IMR-90 (cell line): ENCODE results near the gene PFKL. TPM values are rescaled to one million over a fixed set of nuclear protein-coding genes. Genes with fewer than 3 reads are reported as not detected.

Experiments used
- ATAC-seq: fragments of 200-7000 bp; cut with Tn5 transposase; 2 replicates; pipeline ENCODE4 v1.9.1; 2020; ENCODE audit warnings: low read depth, mild to moderate bottlenecking, moderate library complexity
- BruUV-seq: library from RNA; stranded (reverse); fragments of 400-500 nt; replicated peaks from 2 replicates; lab custom pipeline; 2021; lab: Mats Ljungman, UMichigan
- CTCF ChIA-PET: fragments of 300-600 bp; formaldehyde crosslinking; extraction: SDS; loops from one replicate; lab custom pipeline; 2021; ENCODE audit warnings: antibody characterized with exemption; lab: Yijun Ruan, JAX
- POLR2A ChIA-PET: fragments of 300-600 bp; sonication (Branson Sonifier 250); formaldehyde crosslinking; loops from one replicate; lab custom pipeline; 2022; ENCODE audit warnings: antibody characterized with exemption; ENCODE audit not compliant: unreplicated experiment; lab: Charles Lee
- DNase-seq: peaks from one replicate; pipeline ENCODE4 v3.0.0; 2013
- H2AFZ ChIP-seq: replicated peaks from 2 replicates; pipeline ENCODE3; 2013; ENCODE audit warnings: low read length, mild to moderate bottlenecking; ENCODE audit not compliant: poor library complexity
- H2AK5ac ChIP-seq: 2 replicates; pipeline ENCODE4 v1.6.1; 2013; ENCODE audit warnings: low read depth, low read length, inconsistent platforms
- H2AK9ac ChIP-seq: replicated peaks from 2 replicates; pipeline ENCODE3; 2013; ENCODE audit warnings: mild to moderate bottlenecking, low read depth, low read length, moderate library complexity; ENCODE audit not compliant: poor library complexity
- H2BK120ac ChIP-seq: 2 replicates; pipeline ENCODE4 v1.6.1; 2013; ENCODE audit warnings: low read depth, low read length, inconsistent platforms
- H2BK15ac ChIP-seq: 3 replicates; pipeline ENCODE4 v1.6.1; 2013; ENCODE audit warnings: low read depth, low read length, inconsistent platforms
- H2BK20ac ChIP-seq: 2 replicates; pipeline ENCODE4 v1.6.1; 2013; ENCODE audit warnings: low read depth, mild to moderate bottlenecking, inconsistent platforms, low read length, moderate library complexity
- H2BK5ac ChIP-seq: 2 replicates; pipeline ENCODE4 v1.6.1; 2013; ENCODE audit warnings: mild to moderate bottlenecking, low read depth, low read length, inconsistent platforms; ENCODE audit not compliant: poor library complexity, severe bottlenecking
- H3K14ac ChIP-seq: replicated peaks from 2 replicates; pipeline ENCODE4 v1.6.1; 2013; ENCODE audit warnings: low read depth, low read length, inconsistent platforms
- H3K18ac ChIP-seq: 2 replicates; pipeline ENCODE4 v1.6.1; 2013; ENCODE audit warnings: low read depth, low read length, control low read depth
- H3K23ac ChIP-seq: 2 replicates; pipeline ENCODE4 v1.6.1; 2013; ENCODE audit warnings: low read depth, low read length, inconsistent platforms
- H3K27ac ChIP-seq: 2 replicates; pipeline ENCODE4 v1.5.1; 2013; ENCODE audit warnings: mild to moderate bottlenecking, control low read depth, low read length; ENCODE audit not compliant: insufficient read depth
- H3K27me3 ChIP-seq: 2 replicates; pipeline ENCODE4 v1.6.1; 2013; ENCODE audit warnings: low read length; ENCODE audit not compliant: control insufficient read depth, insufficient read depth
- H3K36me3 ChIP-seq: 2 replicates; pipeline ENCODE4 v1.6.1; 2013; ENCODE audit warnings: low read length, mixed read lengths; ENCODE audit not compliant: control insufficient read depth, insufficient read depth
- H3K4ac ChIP-seq: 2 replicates; pipeline ENCODE4 v1.6.1; 2013; ENCODE audit warnings: low read depth, low read length, inconsistent platforms
- H3K4me1 ChIP-seq: 2 replicates; pipeline ENCODE4 v1.6.1; 2013; ENCODE audit warnings: low read length, mixed read lengths; ENCODE audit not compliant: control insufficient read depth, insufficient read depth
- H3K4me2 ChIP-seq: 2 replicates; pipeline ENCODE4 v1.6.1; 2013; ENCODE audit warnings: low read depth, mild to moderate bottlenecking, control low read depth, low read length, moderate library complexity
- H3K4me3 ChIP-seq: 2 replicates; pipeline ENCODE4 v1.5.1; 2013; ENCODE audit warnings: low read depth, mild to moderate bottlenecking, control low read depth, low read length, moderate library complexity; ENCODE audit not compliant: insufficient read depth
- H3K56ac ChIP-seq: 2 replicates; pipeline ENCODE4 v1.6.1; 2013; ENCODE audit warnings: low read length, inconsistent platforms; ENCODE audit not compliant: insufficient read depth; ENCODE audit errors: extremely low read depth
- H3K79me1 ChIP-seq, 2 experiments: 2 replicates each; pipeline ENCODE4 v1.6.1; 2013; ENCODE audit warnings: low read length in 2 of 2, inconsistent platforms in 1 of 2, low read depth in 1 of 2
- H3K9ac ChIP-seq: 2 replicates; pipeline ENCODE4 v1.6.1; 2013; ENCODE audit warnings: low read depth, low read length, control low read depth
- H3K9me1 ChIP-seq: 2 replicates; pipeline ENCODE4 v1.6.1; 2013; ENCODE audit warnings: low read length, inconsistent platforms; ENCODE audit not compliant: insufficient read depth
- H3K9me3 ChIP-seq: 2 replicates; pipeline ENCODE4 v1.6.1; 2013; ENCODE audit warnings: low read length; ENCODE audit not compliant: control insufficient read depth, insufficient read depth
- H4K20me1 ChIP-seq: 2 replicates; pipeline ENCODE4 v1.6.1; 2013; ENCODE audit warnings: low read length, inconsistent platforms; ENCODE audit not compliant: insufficient read depth
- H4K5ac ChIP-seq: 2 replicates; pipeline ENCODE4 v1.6.1; 2013; ENCODE audit warnings: mild to moderate bottlenecking, low read depth, low read length, control low read depth
- H4K8ac ChIP-seq, 2 experiments: 2 replicates each; pipeline ENCODE4 v1.6.1; 2013; ENCODE audit warnings: low read depth in 2 of 2, low read length in 2 of 2, control low read depth in 1 of 2, inconsistent platforms in 1 of 2
- H4K91ac ChIP-seq: 2 replicates; pipeline ENCODE4 v1.6.1; 2013; ENCODE audit warnings: low read depth, low read length, inconsistent platforms; ENCODE audit not compliant: insufficient read depth
- BHLHE40 ChIP-seq: fragments of 150-350 bp; IDR thresholded peaks from 2 replicates; pipeline ENCODE4 v1.6.1; 2016; ENCODE audit warnings: mild to moderate bottlenecking, low read depth, low read length
- MAFK ChIP-seq: IDR thresholded peaks from 2 replicates; pipeline ENCODE4 v1.6.1; 2012; ENCODE audit warnings: low read depth, low read length, improper control_type of control experiment
- POLR2A ChIP-seq: IDR thresholded peaks from 2 replicates; pipeline ENCODE4 v1.6.1; 2012; ENCODE audit warnings: mild to moderate bottlenecking, low read depth, low read length
- SMC3 ChIP-seq: fragments of 150-350 bp; IDR thresholded peaks from 2 replicates; pipeline ENCODE4 v1.6.1; 2016; ENCODE audit warnings: low read depth, mild to moderate bottlenecking, antibody characterized with exemption, low read length, moderate library complexity
- WGBS, 2 experiments: methylation state at CpG; one replicate each; pipeline versions ENCODE4 v1.1.5 to v1.1.7; 2013; ENCODE audit warnings: missing lambda C conversion rate in 2 of 2; ENCODE audit not compliant: insufficient read length in 1 of 2; ENCODE audit errors: extremely low coverage in 2 of 2; 5-methylcytosine and 5-hydroxymethylcytosine counted together
- dilution Hi-C: fragments of 300-500 bp; cut with HindIII; formaldehyde crosslinking; loops from one replicate; pipeline ENCODE4 v1.14.3; 2018; ENCODE audit warnings: low sequenced_read_pairs; ENCODE audit not compliant: unreplicated experiment
- in situ Hi-C: fragments of 300-500 bp; cut with MboI; formaldehyde crosslinking; loops from 3 replicates; pipeline ENCODE4 v1.14.3; 2019; ENCODE audit warnings: low sequenced_read_pairs, inconsistent platforms, mixed read lengths
- intact Hi-C: fragments of 100-400 bp; cut with micrococcal nuclease; formaldehyde crosslinking; loops from 2 replicates; pipeline ENCODE4 v1.10.0; 2022
- polyA plus RNA-seq, 3 experiments: library from polyadenylated mRNA; depleted of rRNA; stranded (reverse); fragments of >200 nt; gene quantifications; 2 replicates each; pipeline ENCODE4 v1.2.3, GENCODE V29; 2012; ENCODE audit warnings: low replicate concordance in 1 of 3
- total RNA-seq: library from RNA; depleted of rRNA; stranded (reverse); fragments of >200 nt; gene quantifications from 2 replicates; pipeline ENCODE4 v1.2.3, GENCODE V29; 2012

Gene PFKL
- total and polyA plus RNA-seq, 2 of the 4 experiments (the other 2 are of a cell fraction) = 103 to 126 TPM

DNA sequence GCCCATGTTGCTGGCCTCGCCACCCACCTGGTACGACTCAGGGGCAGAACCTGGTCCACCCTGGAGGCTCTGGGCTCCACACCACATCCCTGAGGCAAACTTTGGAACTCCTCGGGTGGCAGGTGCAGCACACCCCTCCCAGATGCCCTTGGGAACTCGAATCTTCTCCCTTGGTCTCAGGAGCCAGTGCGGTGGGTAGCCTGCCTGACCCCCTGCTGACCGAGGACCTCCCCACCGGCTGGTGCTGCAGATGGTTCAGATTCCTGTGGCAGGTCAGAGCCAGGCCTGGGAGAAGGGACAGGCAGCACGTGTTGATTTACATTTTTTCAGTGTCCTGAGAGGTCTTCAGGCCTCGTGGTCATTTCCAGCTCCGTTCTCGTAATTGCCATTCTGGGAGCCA lies 45.6 kb downstream of the PFKL start:
- no peak overlapping the region for H2BK5ac ChIP-seq
- ChIA-PET CTCF (no interaction called here), POLR2A (no interaction called here)
- in situ Hi-C loops (no loop called here), dilution Hi-C loops (no loop called here), intact Hi-C loops (no loop called here)
- no peaks in the 10 kb centered on the region for H3K79me1 ChIP-seq
- no peaks in the 10 kb centered on the region for H3K9me3 ChIP-seq
- H2AK9ac ChIP-seq = no peak overlapping the region
- 29% methylated on average over 8 of the region's 11 CpGs; no CpG with 5 or more reads in 1 of the 2 experiments for WGBS, 2 experiments
- no peak overlapping the region for H2AK5ac ChIP-seq
- no peak overlapping the region for H3K56ac ChIP-seq
- H3K27ac ChIP-seq = no peak overlapping the region
- no peak overlapping the region for H4K5ac ChIP-seq
- BruUV-seq = no TSS peak
- H3K18ac ChIP-seq = no peak overlapping the region
- DNase-seq (no peak), ATAC-seq (no peak)
- TF ChIP-seq POLR2A (no peak), SMC3 (no peak), MAFK (no peak), BHLHE40 (no peak)
- no peaks in the 10 kb centered on the region for H3K4me1 ChIP-seq
- H3K4me2 ChIP-seq = no peak overlapping the region
- 0 out of 2 replicates have a peak, but pooled peaks cover 1% of the 10 kb centered on the region for H3K9me1 ChIP-seq
- H3K4ac ChIP-seq = no peak overlapping the region
- H4K20me1 ChIP-seq = no peaks in the 10 kb centered on the region
- no peak overlapping the region for H3K14ac ChIP-seq
- H3K23ac ChIP-seq = no peak overlapping the region
- no peak overlapping the region for H3K4me3 ChIP-seq
- no peak overlapping the region for H2AFZ ChIP-seq
- no peak overlapping the region for H3K9ac ChIP-seq
- no peak overlapping the region for H4K8ac ChIP-seq
- no peak overlapping the region for H2BK20ac ChIP-seq
- H2BK120ac ChIP-seq = no peak overlapping the region
- peaks cover 36% of the 10 kb centered on the region for H3K27me3 ChIP-seq
- H2BK15ac ChIP-seq = no peak overlapping the region
- no peak overlapping the region for H4K91ac ChIP-seq
- H3K36me3 ChIP-seq = no peaks in the 10 kb centered on the region
